Right lobe of liver (tissue), 6 donors: ENCODE measurements around the gene FLNC. TPM values are rescaled to one million over a fixed set of nuclear protein-coding genes. Genes with fewer than 3 reads are reported as not detected.

Experiments used
- ATAC-seq, 4 donors: fragments of 200-7000 bp; cut with Tn5 transposase; one replicate each; pipeline ENCODE4 v1.9.1; 2020; ENCODE audit warnings: mild to moderate bottlenecking in 4 of 4, moderate library complexity in 4 of 4
- DNase-seq, 3 donors: peaks; one replicate each; pipeline ENCODE4 v3.0.0-alpha.2; 2020
- H3K27ac ChIP-seq, 3 donors: fragments of 200-600 bp; one replicate each; pipeline ENCODE4 v1.8.0; 2022
- H3K27me3 ChIP-seq, 2 donors: fragments of 200-600 bp; one replicate each; pipeline ENCODE4 v1.8.0; 2022
- H3K36me3 ChIP-seq, 4 donors: fragments of 200-600 bp; sonication (generic) in 1 of 4; one replicate each; pipeline versions ENCODE4 v1.5.1 to v1.8.0; 2017 to 2022; ENCODE audit warnings: control low read depth in 1 of 4
- H3K4me1 ChIP-seq, 4 donors: fragments of 200-600 bp; sonication (generic) in 1 of 4; one replicate each; pipeline versions ENCODE4 v1.5.1 to v1.8.0; 2017 to 2022; ENCODE audit warnings: control low read depth in 1 of 4
- H3K4me3 ChIP-seq, 3 donors: fragments of 200-600 bp; one replicate each; pipeline ENCODE4 v1.8.0; 2022
- H3K9me3 ChIP-seq, 4 donors: fragments of 200-600 bp; sonication (generic) in 1 of 4; one replicate each; pipeline versions ENCODE4 v1.5.1 to v1.8.0; 2017 to 2022; ENCODE audit warnings: control low read depth in 1 of 4
- CTCF ChIP-seq, 4 donors: fragments of 200-600 bp in 3 of 4; fragments of 450-650 bp in 1 of 4; IDR thresholded peaks; one replicate each; pipeline versions ENCODE4 v1.5.1 to v1.8.0; 2016 to 2022; ENCODE audit warnings: antibody characterized with exemption in 4 of 4, mild to moderate bottlenecking in 2 of 4
- POLR2A ChIP-seq: fragments of 450-650 bp; IDR thresholded peaks from one replicate; pipeline ENCODE4 v1.6.1; 2017; ENCODE audit warnings: antibody characterized with exemption, mild to moderate bottlenecking
- WGBS: methylation state at CpG from one replicate; pipeline ENCODE4 v1.1.6; 2018; ENCODE audit warnings: low coverage, low lambda C conversion rate; ENCODE audit not compliant: insufficient coverage; ENCODE audit errors: missing lambda C conversion rate; 5-methylcytosine and 5-hydroxymethylcytosine counted together
- intact Hi-C, 2 donors: fragments of 100-400 bp; cut with DNase I; formaldehyde crosslinking; loops; one replicate each; pipeline versions ENCODE4 v1.11.2 to v1.14.1; 2022
- total RNA-seq, 6 experiments: library from RNA; depleted of rRNA in 2 of 6; stranded (reverse); fragments of >200 nt in 2 of 6; fragmentation: NEBNext Ultra II Directional in 3 of 6; extraction: Animal tissue kit (Norgen Biotek cat#: 25700) in 3 of 6; gene quantifications; one replicate each; pipeline versions ENCODE4 v1.1.0 to v1.2.4, GENCODE V29; 2016 to 2023
- donor health status: DM: no; HTN: yes; CAD: no.
- donor health status: DM: no; HTN: no; CAD: no.
- donor health status: DM: no; HTN: no; CAD: no.
- donor health status: DM: no; HTN: yes; CAD: no.
- donor health status: DM: no; HTN: yes; CAD: no.

FLNC gene
- total RNA-seq, 6 experiments from 2014 or later: 0.27 to 5.1 (median 0.74) TPM

- intact Hi-C loops: no loop called here
- Histone ChIP-seq H3K27ac (no peak overlapping the region), H3K4me3 (no peak overlapping the region), H3K36me3 (no peaks in the 10 kb centered on the region), H3K9me3 (no peaks in the 10 kb centered on the region), H3K27me3 (no peaks in the 10 kb centered on the region), H3K4me1 (no peaks in the 10 kb centered on the region)
- TF ChIP-seq CTCF (IDR thresholded peaks at IDR 0.05) (no peak), POLR2A (no peak)
- no peak for ATAC-seq
- 70% methylated on average over 4 of the region's 22 CpGs for WGBS
- DNase-seq: peak in 2 of 3 donors; percentile 15 to 53
Measured at GRCh38 chr7:128838109-128838779, 8.0 kb downstream of the FLNC start.

DNA sequence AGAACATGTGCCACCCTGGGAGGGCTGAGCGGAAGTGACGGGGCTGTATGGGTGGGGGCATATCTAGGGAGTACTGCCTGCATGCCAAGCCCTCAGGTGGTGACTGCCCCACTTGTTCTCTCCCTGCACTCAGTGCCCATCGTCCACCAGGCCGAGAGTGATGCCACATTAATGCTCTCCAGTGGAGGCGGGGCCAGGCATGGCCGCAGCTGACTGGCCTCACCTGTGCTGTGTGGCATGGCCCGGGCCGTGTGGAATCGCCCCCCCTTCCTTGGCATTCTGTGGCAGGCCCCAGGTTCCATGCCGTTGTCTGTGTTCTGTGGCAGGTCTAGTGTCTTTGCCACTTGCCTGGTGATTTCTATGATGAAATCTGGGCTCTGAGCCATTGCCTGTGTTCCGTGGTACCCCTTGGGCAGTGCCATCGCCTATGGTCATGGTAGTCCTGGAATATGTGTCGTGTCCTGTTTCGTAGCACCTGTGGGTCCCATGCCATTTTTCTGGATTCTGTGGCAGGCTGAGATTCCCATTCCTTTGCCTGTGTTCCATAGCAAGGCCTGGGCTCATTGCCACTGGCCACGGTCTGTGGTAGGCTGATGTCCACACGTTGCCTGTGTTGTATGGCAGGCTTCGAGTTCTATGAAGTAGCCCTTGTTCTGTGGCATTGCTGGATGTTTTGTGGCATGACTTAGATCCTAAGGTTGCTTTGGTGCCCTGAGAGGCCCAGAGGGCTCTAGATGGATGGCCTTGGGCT is 8.9 kb downstream of the FLNC start:
- Histone ChIP-seq H3K9me3 (no peaks in the 10 kb centered on the region), H3K27ac (no peak overlapping the region), H3K4me1 (no peaks in the 10 kb centered on the region), H3K27me3 (no peaks in the 10 kb centered on the region), H3K36me3 (no peaks in the 10 kb centered on the region), H3K4me3 (no peak overlapping the region)
- intact Hi-C loops: no loop called here
- ATAC-seq: no peak
- peak in 1 of 3 donors; percentile 52 for DNase-seq
- 90% methylated on average over 2 of the region's 17 CpGs for WGBS
- TF ChIP-seq POLR2A (no peak), CTCF (IDR thresholded peaks at IDR 0.05) (no peak)

DNA sequence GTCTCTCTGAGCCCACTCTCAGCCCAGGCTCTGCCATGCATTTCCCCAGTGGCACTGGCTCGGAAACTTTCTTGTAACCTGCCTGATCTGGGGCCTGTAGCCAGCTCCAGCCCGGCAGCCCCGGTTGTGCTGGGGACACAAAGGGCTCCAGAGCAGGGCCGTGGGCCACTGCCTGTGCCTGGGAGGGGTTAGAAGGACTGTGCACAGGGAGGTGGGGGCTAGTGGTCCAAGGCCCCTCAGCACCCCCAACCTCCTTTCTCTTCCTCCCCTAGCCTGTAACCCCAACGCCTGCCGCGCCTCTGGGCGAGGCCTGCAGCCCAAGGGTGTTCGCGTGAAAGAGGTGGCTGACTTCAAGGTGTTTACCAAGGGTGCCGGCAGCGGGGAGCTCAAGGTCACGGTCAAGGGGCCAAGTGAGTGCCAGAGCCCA is 9.6 kb downstream of the FLNC start:
- 93% methylated on average over 3 of the region's 13 CpGs for WGBS
- Histone ChIP-seq H3K4me3 (no peak overlapping the region), H3K36me3 (no peaks in the 10 kb centered on the region), H3K9me3 (no peaks in the 10 kb centered on the region), H3K27me3 (no peaks in the 10 kb centered on the region), H3K27ac (no peak overlapping the region), H3K4me1 (no peaks in the 10 kb centered on the region)
- DNase-seq: peak in 1 of 3 donors; percentile 11
- ATAC-seq: no peak
- TF ChIP-seq POLR2A (no peak), CTCF (IDR thresholded peaks at IDR 0.05) (no peak)
- intact Hi-C loops: no loop called here

DNA sequence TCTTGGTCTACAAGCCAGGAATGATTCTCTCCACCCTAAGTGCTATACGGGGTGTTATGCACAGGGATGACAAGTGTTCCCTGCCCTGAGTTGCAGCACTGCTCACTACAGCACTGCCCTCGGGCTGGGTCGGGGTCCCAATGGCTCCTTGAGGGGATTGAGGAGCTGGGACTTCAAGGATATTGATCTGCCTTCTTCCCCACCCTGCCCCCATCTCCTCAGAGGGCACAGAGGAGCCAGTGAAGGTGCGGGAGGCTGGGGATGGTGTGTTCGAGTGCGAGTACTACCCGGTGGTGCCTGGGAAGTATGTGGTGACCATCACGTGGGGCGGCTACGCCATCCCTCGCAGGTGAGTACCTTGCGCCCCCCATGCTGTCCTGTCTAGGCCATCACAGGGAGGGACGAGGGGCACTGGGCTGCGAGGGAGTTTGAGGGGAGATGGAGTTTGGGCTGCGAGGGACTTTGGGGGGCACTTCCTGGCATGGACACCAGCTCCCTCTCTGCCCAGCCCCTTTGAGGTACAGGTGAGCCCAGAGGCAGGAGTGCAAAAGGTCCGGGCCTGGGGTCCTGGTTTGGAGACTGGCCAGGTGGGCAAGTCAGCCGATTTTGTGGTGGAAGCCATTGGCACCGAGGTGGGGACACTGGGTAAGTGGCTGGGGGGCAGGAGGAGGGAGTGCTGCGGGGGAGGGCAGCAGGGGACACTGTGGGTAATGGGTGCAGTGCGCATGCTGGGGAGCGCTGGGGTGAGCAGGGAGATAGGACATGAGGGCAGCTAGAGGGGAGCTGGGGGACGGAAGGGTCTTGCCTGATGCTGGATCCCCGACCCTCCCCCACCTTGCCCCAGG is 10.3 kb downstream of the FLNC start:
- no peaks in the 10 kb centered on the region for H3K27me3 ChIP-seq
- peak in 1 of 3 donors; percentile 13 for DNase-seq
- no peaks in the 10 kb centered on the region for H3K36me3 ChIP-seq
- intact Hi-C loops: no loop called here
- no peak overlapping the region for H3K4me3 ChIP-seq
- ATAC-seq: no peak
- no peak overlapping the region for H3K27ac ChIP-seq
- no peaks in the 10 kb centered on the region for H3K9me3 ChIP-seq
- TF ChIP-seq CTCF (IDR thresholded peaks at IDR 0.05): no peak
- TF ChIP-seq POLR2A: no peak
- 68% methylated on average over 5 of the region's 23 CpGs for WGBS
- H3K4me1 ChIP-seq: no peaks in the 10 kb centered on the region
